Mammary epithelial cell (primary cell): ENCODE data around the gene STYK1.

ENCODE experiments used
- EZH2 ChIP-seq: IDR thresholded peaks from 2 replicates; pipeline ENCODE4 v1.6.1; 2012; ENCODE audit warnings: low read length, inconsistent platforms, borderline replicate concordance
- TF ChIP-seq, protein P1 (sequence below), 2 donors: IDR thresholded peaks in 1 of 2; conservative IDR thresholded peaks in 1 of 2; 2 replicates each; pipeline ENCODE4 v1.5.1; 2011 to 2012; ENCODE audit warnings: inconsistent platforms in 2 of 2, low read length in 2 of 2, mild to moderate bottlenecking in 2 of 2, control low read depth in 1 of 2, low read depth in 1 of 2; ENCODE audit not compliant: insufficient read depth in 1 of 2; ENCODE audit errors: extremely low read depth in 1 of 2

DNA sequence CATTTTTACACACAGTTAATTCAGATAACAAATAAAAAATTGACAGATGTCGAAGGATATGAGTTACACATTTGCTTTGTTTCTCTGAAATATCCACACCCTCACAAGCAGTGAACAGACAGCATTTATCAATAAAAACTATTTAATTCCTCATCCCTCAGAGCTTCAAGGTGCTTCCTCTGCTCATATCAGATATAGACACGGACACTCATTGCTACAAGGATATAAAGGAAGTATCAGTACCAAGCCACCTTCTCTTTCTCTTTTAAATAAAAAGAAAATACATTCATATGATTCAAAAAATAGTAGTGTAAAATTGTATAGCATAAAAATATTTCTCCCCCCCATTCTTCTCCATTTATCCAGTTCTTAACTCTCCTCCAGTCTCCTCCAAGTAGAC is 38.5 kb downstream of the STYK1 start:
- TF ChIP-seq, protein P1, sequence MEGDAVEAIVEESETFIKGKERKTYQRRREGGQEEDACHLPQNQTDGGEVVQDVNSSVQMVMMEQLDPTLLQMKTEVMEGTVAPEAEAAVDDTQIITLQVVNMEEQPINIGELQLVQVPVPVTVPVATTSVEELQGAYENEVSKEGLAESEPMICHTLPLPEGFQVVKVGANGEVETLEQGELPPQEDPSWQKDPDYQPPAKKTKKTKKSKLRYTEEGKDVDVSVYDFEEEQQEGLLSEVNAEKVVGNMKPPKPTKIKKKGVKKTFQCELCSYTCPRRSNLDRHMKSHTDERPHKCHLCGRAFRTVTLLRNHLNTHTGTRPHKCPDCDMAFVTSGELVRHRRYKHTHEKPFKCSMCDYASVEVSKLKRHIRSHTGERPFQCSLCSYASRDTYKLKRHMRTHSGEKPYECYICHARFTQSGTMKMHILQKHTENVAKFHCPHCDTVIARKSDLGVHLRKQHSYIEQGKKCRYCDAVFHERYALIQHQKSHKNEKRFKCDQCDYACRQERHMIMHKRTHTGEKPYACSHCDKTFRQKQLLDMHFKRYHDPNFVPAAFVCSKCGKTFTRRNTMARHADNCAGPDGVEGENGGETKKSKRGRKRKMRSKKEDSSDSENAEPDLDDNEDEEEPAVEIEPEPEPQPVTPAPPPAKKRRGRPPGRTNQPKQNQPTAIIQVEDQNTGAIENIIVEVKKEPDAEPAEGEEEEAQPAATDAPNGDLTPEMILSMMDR (conservative IDR thresholded peaks at IDR 0.05 in 1 of 2, IDR thresholded peaks at IDR 0.05 in 1 of 2; ENCODE audit: extremely low read depth in 1 of 2, insufficient read depth in 1 of 2, low read depth in 1 of 2, low read length in 2 of 2), result no peak
- TF ChIP-seq EZH2, result no peak
